Measurements from ENCODE around the gene GALNTL6. TPM values are rescaled to one million over a fixed set of nuclear protein-coding genes. Genes with fewer than 3 reads are reported as not detected.

Gene GALNTL6
- 0.22 TPM for total RNA-seq

GRCh38 chr4:171812665-171813525, at the start of gene GALNTL6:
TSS of gene GALNTL6 (plus strand) at chr4:171813404.
- ATAC-seq (peak; percentile 28), DNase-seq (ENCODE audit: low spot score) (no peak)
- intact Hi-C loops (cut with DNase I): no loop called here

DNA sequence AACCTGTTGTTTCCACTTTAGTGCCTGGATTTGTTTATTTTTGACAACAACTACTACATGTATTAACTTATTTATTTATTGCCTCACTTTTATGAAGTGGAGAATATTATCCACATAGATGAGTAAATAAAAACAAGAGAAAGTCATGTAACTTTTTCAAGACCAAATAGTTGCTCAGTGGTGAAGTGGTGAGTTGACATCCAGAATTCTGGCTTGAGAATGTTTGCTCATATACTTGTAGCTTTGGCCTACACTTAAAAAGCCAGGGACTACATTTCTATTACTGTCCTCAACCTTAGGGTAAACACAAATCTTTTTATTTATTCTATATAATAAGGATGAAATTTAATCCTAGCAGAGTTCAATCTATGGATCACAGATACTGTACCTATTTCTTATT, 47.7 kb upstream of the GALNTL6 start:
- intact Hi-C loops (cut with DNase I): no loop called here
- ATAC-seq: no peak

GRCh38 chr4:171774642-171775190, 38.5 kb upstream of the GALNTL6 start:
- intact Hi-C loops (cut with DNase I): no loop called here
- no peak for ATAC-seq
- no peak for DNase-seq (ENCODE audit: low spot score)

More for the DNA sequence above, 47.7 kb upstream of the GALNTL6 start:
- no peak for DNase-seq (ENCODE audit: low spot score)

DNA sequence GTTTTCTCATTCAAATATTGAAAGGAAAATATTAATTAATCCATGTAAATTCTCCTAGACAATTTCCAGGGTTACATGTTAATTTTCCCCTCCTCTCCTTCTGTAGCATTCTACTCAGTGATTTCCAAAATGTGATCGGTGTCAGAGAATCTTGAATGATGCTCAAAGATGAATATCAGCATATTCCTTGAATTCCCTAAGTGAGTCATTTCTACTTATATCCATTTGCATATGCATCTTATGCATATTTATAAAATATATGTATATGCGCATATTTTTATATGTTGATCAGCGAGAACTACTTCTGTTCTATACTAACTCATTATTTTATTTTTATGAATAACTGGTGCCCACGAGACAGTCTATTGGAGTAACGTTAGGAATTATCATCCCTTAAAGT, 33.9 kb upstream of the GALNTL6 start:
- DNase-seq (ENCODE audit: low spot score) (no peak), ATAC-seq (no peak)
- intact Hi-C loops (cut with DNase I): no loop called here

DNA sequence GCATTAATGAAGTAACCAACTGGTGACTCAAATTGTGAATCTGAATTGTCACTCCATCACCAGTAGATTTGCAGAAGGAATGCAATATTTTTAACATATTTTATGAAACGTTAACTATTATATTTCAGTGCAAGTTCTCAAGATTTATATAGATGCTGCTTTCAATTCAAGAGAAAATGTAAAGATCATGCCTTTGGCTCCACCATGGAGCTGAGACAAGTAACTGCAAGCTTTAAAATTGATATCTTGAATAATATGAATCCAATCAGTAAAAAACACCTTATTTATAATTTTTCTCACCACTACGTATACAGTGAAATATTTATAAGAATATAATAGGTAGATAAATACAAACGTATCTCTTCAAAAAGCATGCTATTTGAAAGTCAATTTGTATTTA, 27.8 kb upstream of the GALNTL6 start:
- no peak for DNase-seq (ENCODE audit: low spot score)
- intact Hi-C loops (cut with DNase I): no loop called here
- ATAC-seq: no peak

DNA sequence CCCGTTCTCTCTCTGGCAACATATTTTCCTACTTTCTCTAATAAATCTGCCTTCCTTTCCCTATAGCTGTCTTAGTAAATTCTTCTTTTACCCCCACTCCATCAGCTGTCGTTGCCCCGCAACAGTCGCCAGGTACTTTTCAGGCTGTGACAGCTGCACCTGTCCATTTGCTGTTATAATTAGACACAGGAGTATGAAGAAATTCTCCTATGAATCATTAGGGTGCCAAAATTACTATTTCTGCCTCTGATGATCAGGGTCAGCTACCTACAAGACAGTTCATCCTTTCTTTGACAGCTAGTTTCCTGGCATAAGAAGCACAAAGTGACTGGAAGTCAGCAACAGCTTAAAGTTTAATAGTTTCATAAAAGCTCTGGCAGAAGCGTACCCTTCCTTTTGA, 19.5 kb upstream of the GALNTL6 start:
- intact Hi-C loops (cut with DNase I): no loop called here
- DNase-seq (ENCODE audit: low spot score) (no peak), ATAC-seq (no peak)

GRCh38 chr4:171794528-171794927, 18.7 kb upstream of the GALNTL6 start:
- ATAC-seq: no peak
- DNase-seq (ENCODE audit: low spot score): no peak
- intact Hi-C loops (cut with DNase I): no loop called here

DNA sequence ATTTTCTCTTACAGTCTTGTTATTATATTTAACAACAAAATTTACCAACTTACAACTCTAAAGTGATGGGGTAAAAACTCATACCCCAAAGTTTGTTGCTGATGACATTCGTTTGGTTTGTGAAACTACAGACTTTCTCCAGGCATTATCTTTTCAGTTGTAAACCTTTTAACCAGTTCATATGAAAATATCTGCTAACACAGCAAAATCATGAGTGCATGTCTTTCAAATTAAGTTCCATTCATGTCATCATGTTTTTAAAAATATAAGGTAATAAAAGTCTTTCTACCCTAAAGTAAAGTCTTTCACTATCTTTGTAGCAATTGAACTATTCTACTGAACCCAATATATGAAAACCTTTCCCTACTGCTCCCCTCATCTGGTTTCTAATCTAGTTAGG, 3.4 kb upstream of the GALNTL6 start:
- DNase-seq (ENCODE audit: low spot score) (no peak), ATAC-seq (no peak)
- intact Hi-C loops (cut with DNase I): no loop called here

DNA sequence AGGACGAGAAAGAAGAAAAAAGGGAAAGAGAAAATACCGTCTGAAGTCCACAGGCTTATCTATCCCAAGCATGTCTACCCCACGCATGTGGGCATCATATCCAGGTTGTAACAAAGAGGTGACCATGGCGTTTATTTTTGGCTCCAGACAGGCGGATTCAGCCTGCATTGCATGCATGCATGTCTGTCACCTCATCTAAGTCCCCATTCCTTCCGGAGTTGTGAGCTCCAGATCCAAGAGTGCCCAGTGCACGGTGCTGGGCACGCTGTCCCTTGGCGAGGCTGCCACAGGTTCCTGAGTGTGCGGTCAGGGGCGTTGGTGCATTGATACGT, 905 bp upstream of the GALNTL6 start:
- DNase-seq (ENCODE audit: low spot score) (no peak), ATAC-seq (peak; percentile 26)
- intact Hi-C loops (cut with DNase I): no loop called here

GRCh38 chr4:171813526-171814250, 484 bp downstream of the GALNTL6 start:
- peak; percentile 17 for ATAC-seq
- DNase-seq (ENCODE audit: low spot score): no peak
- intact Hi-C loops (cut with DNase I): no loop called here

GRCh38 chr4:171814545-171814944, 1.3 kb downstream of the GALNTL6 start:
- no peak for ATAC-seq
- intact Hi-C loops (cut with DNase I): no loop called here
- no peak for DNase-seq (ENCODE audit: low spot score)

GRCh38 chr4:171817026-171817425, 3.8 kb downstream of the GALNTL6 start:
- intact Hi-C loops (cut with DNase I): no loop called here
- ATAC-seq: no peak
- DNase-seq (ENCODE audit: low spot score): no peak

DNA sequence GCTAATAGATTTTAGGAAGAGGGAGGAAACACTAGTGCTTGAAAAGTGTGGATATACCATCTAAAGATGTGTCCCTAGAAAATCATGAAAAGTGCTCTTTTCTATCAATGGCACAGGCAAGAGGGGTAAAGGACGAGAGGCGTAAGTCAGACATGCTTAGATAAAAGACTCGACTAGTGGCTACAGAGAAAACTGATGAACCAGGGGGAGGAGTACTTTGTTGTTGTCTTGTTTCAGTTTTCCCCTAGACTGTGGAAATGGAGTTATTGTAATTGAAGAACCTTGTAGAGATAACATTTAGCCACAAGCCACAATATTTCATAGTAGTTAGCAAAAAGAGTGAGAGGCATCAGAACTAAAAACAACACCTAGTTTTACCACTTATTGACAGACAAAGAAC, 21.4 kb downstream of the GALNTL6 start:
- intact Hi-C loops (cut with DNase I): no loop called here
- DNase-seq (ENCODE audit: low spot score) (no peak), ATAC-seq (no peak)

DNA sequence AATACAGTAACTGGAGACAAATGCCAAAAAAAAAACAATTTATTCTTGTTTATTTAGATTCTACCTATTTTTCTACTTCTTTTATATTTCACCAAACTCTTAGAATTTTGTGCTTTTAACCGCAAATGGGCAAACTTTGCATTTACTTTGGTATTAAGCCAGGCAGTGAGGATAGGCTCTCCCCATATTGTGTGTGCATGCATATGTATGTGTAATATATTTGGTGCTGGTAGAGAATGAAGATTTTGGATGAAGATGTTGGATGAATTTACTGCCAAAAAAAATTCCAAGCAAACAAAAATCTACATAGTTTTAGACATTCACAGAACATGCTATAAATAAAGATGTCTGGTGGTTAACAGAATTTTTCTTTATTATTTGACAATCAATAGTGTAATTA, 30.3 kb downstream of the GALNTL6 start:
- DNase-seq (ENCODE audit: low spot score) (no peak), ATAC-seq (no peak)
- intact Hi-C loops (cut with DNase I): loop anchor here (10.0 kb wide), 1 partner anchor 1131 kb away; no protein-coding TSS in a partner anchor

GRCh38 chr4:171846232-171846631, 33.0 kb downstream of the GALNTL6 start:
- DNase-seq (ENCODE audit: low spot score) (no peak), ATAC-seq (no peak)

DNA sequence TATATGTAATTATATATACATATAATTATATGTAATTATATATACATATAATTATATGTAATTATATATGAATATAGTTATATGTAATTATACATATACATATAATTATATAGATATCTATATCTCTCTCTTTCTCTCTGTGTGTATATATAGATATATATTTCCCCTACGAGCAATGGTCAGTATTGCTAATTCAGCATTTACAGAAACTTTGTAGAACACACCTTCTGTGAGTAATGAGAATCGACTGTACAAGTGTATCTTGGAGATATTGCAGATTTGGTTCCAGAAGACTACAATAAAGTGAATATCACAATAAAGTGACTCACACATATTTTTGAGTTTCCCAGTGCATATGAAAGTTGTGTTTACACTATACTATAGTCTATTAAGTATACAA, 33.7 kb downstream of the GALNTL6 start:
- DNase-seq (ENCODE audit: low spot score) (no peak), ATAC-seq (no peak)
- intact Hi-C loops (cut with DNase I): loop anchor here (10.0 kb wide), 1 partner anchor 1128 kb away; no protein-coding TSS in a partner anchor

More at GRCh38 chr4:171846232-171846631, 33.0 kb downstream of the GALNTL6 start:
- intact Hi-C loops (cut with DNase I): loop anchor here (10.0 kb wide), 1 partner anchor 1129 kb away; no protein-coding TSS in a partner anchor

DNA sequence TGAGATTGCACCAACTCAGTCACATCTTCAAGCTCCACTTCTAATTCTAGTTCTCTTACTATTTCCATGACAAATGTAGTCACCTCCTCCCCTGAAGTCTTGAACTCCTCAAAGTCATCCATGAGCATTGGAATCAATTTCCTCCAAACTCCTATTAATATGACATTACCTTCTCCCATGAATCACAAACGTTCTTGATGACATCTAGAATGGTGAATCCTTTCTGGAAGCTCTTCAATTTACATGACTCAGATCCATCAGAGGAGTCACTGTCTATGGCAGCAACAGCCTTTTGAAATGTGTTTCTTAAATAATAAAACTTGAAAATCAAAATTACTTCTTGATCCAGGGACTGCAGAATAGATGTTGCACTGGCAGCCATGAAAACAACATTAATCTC, 34.5 kb downstream of the GALNTL6 start:
- ATAC-seq (no peak), DNase-seq (ENCODE audit: low spot score) (no peak)
- intact Hi-C loops (cut with DNase I): loop anchor here (10.0 kb wide), 1 partner anchor 1127 kb away; no protein-coding TSS in a partner anchor

GRCh38 chr4:171849686-171850222, 36.5 kb downstream of the GALNTL6 start:
- DNase-seq (ENCODE audit: low spot score) (no peak), ATAC-seq (no peak)
- intact Hi-C loops (cut with DNase I): loop anchor here (10.0 kb wide), 1 partner anchor 1125 kb away; no protein-coding TSS in a partner anchor

- intact Hi-C loops (cut with DNase I): no loop called here
- DNase-seq (ENCODE audit: low spot score) (no peak), ATAC-seq (no peak)
Measured at GRCh38 chr4:171851295-171851694, 38.1 kb downstream of the GALNTL6 start.
